T1000 (cell line): ENCODE data around the gene RAB35.

Source experiments
- DNase-seq: peaks from one replicate; lab custom pipeline; 2025; ENCODE audit warnings: mixed read lengths; lab: John Stamatoyannopoulos, UW

The RAB35 gene

GRCh38 chr12:120086801-120087621, 29.5 kb downstream of the RAB35 start:
- DNase-seq, result peak; percentile 99

- no peak for DNase-seq
Measured at GRCh38 chr12:120085920-120086645, 30.5 kb downstream of the RAB35 start.

- no peak for DNase-seq
Measured at GRCh38 chr12:120081641-120082040, 34.9 kb downstream of the RAB35 start.

- no peak for DNase-seq
Measured at GRCh38 chr12:120079411-120080400, 36.8 kb downstream of the RAB35 start.

GRCh38 chr12:120078868-120079267, 37.7 kb downstream of the RAB35 start:
- no peak for DNase-seq

GRCh38 chr12:120077260-120077659, 39.3 kb downstream of the RAB35 start:
- no peak for DNase-seq

GRCh38 chr12:120076651-120077050, 39.9 kb downstream of the RAB35 start:
- DNase-seq, result no peak

- DNase-seq, result no peak
Measured at GRCh38 chr12:120075034-120075616, 41.4 kb downstream of the RAB35 start.

- DNase-seq, result no peak
Measured at GRCh38 chr12:120072472-120073249, 43.9 kb downstream of the RAB35 start.

GRCh38 chr12:120071493-120072020, 45.0 kb downstream of the RAB35 start:
- no peak for DNase-seq

GRCh38 chr12:120069278-120069677, 47.3 kb downstream of the RAB35 start:
- DNase-seq, result no peak

- DNase-seq, result no peak
Measured at GRCh38 chr12:120067901-120068300, 48.7 kb downstream of the RAB35 start.

- no peak for DNase-seq
Measured at GRCh38 chr12:120067084-120067869, 49.3 kb downstream of the RAB35 start.

GRCh38 chr12:120066341-120066740, 50.2 kb downstream of the RAB35 start:
- DNase-seq, result no peak

GRCh38 chr12:120065472-120065871, 51.1 kb downstream of the RAB35 start:
- DNase-seq, result no peak

- no peak for DNase-seq
Measured at GRCh38 chr12:120064054-120064940, 52.3 kb downstream of the RAB35 start.

GRCh38 chr12:120062976-120063579, 53.5 kb downstream of the RAB35 start:
- no peak for DNase-seq

GRCh38 chr12:120061575-120062214, 54.9 kb downstream of the RAB35 start:
- no peak for DNase-seq
